NCI-H146 treated with DMSO at 0.1 percent for 48 hours (cell line): Measurements from ENCODE around the gene PCSK4.

Experiments used
- DNase-seq: peaks from one replicate; lab custom pipeline; 2025; ENCODE audit not compliant: unreplicated experiment; lab: John Stamatoyannopoulos, UW

PCSK4 gene

GRCh38 chr19:1457031-1457739 lies 33.0 kb downstream of the PCSK4 start:
- no peak for DNase-seq

GRCh38 chr19:1456121-1456900 lies 33.8 kb downstream of the PCSK4 start:
- no peak for DNase-seq

DNA sequence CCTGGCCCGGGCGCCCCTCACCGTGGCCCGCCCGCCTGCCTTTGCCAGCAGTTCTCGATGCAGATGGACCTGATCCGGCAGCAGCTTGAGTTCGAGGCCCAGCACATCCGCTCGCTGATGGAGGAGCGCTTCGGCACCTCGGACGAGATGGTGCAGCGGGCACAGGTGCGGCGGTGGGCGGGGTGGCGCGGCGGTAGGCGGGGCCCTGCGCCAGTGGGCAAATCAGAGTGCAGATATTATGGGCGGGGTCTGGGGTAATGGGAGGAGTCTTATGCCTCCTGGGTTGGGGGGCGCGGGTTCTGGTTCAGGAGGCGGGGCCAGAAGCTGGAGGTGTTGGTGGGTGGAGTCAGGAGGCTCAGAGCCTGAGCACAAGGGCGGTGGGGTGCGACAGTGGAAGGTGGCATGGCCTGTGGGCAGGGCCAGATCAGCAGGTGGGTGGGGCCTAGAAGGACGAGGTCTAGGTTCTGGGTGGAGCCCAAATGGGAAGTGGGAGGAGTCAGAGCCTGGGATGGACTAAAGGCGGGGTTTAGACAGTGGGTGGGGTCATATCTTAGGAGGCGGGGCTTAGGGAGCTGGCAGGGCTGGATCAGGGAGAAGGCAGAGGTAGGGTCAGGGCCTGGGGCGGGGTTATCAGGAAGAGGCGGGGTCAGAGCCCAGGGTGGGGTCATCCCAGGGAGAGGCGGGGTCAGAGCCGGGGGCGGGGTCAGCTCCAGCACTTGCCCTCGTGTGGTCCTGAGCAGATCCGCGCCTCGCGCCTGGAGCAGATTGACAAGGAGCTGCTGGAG lies 34.6 kb downstream of the PCSK4 start:
- DNase-seq = no peak

- DNase-seq = no peak
These were observed 35.2 kb downstream of the PCSK4 start for GRCh38 chr19:1455002-1455335.

- no peak for DNase-seq
These were observed 36.4 kb downstream of the PCSK4 start for GRCh38 chr19:1453525-1454364.

DNA sequence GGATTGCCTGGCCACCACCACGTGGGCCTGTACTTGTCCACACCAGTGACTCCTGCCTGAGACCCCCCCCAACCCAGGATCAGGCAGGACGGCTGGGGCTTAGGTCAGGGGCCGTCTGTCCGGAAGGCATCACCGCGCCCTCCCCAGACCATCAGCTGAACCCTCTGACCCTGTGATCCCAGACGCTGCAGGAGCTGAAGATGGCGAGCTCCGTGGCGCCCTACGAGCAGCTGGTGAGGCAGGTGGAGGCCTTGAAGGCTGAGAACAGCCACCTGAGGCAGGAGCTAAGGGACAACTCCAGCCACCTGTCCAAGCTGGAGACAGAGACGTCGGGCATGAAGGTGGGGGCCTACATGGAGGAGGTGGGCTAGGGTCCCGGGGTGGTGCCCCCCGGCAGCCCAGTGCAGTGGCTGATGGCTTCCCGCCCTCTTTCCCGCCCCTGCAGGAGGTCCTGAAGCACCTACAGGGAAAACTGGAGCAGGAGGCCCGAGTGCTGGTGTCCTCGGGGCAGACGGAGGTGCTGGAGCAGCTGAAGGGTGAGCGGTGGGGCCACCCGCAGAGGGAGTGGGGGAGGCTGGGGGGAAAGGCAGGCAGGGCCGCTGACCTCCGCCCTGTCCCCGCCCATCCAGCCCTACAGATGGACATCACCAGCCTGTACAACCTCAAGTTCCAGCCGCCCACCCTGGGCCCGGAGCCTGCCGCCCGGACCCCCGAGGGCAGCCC lies 37.2 kb downstream of the PCSK4 start:
- DNase-seq = no peak

- no peak for DNase-seq
These were observed 38.0 kb downstream of the PCSK4 start for GRCh38 chr19:1451916-1452801.

- no peak for DNase-seq
These were observed 39.1 kb downstream of the PCSK4 start for GRCh38 chr19:1450735-1451731.

DNA sequence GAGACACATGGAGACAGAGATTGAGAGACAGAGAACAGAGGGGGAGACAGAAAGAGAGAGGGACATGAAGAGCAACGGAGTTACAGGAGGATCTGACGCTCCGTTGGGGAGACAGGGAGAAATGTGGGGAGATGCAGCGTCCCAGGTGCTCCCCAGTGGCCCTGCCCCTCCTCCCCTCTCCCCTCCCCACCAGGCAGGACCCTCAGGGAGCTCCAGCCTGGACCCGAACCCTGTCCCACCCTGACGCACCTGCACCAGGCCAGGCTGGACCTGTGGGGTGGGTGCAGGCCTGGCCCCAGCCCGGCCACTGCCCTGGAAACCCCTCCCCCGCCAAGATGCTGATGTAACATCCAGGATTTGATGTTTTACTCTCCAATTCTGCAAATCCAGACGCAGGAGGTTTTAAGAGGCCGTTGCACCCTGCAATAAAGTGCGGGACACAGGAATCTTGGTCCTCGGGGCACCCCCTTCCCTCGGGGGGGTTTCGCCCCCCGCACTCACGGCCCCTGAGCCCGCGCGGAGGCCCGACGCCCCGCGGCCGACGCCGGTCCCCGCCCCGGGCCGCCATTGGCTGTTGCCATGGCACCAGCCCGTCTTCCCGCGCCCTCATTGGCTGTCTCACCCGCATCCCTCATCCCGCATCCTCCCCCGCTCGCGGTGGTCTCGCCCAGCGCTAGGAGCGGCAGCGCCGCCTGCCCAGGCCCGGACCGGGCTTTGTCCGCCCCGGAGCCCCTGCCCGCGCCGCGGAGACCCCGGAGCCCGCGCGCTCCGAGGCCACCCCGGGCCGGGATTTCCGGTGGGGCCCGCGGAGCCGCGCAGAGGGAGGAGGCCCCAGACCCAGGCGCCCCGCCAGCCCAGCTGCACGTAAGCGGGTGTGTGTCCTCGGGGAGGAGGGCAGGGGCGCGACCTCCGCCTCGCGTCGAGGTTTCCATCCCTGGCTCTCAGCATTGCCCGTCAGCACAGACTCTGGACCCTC lies 40.4 kb downstream of the PCSK4 start, which contains the start of gene APC2:
APC2 (plus strand) TSS at position 655 of the 976 bp plus-strand sequence. CDS start 2,881 bp downstream, outside the sequence.
- peak; percentile 66 for DNase-seq

- DNase-seq = no peak
These were observed 42.2 kb downstream of the PCSK4 start for GRCh38 chr19:1447944-1448343.

GRCh38 chr19:1447504-1447903 lies 42.6 kb downstream of the PCSK4 start:
- no peak for DNase-seq

- DNase-seq = no peak
These were observed 43.3 kb downstream of the PCSK4 start for GRCh38 chr19:1446713-1447481.

- DNase-seq = peak; percentile 21
These were observed 44.0 kb downstream of the PCSK4 start for GRCh38 chr19:1445932-1446712.

DNA sequence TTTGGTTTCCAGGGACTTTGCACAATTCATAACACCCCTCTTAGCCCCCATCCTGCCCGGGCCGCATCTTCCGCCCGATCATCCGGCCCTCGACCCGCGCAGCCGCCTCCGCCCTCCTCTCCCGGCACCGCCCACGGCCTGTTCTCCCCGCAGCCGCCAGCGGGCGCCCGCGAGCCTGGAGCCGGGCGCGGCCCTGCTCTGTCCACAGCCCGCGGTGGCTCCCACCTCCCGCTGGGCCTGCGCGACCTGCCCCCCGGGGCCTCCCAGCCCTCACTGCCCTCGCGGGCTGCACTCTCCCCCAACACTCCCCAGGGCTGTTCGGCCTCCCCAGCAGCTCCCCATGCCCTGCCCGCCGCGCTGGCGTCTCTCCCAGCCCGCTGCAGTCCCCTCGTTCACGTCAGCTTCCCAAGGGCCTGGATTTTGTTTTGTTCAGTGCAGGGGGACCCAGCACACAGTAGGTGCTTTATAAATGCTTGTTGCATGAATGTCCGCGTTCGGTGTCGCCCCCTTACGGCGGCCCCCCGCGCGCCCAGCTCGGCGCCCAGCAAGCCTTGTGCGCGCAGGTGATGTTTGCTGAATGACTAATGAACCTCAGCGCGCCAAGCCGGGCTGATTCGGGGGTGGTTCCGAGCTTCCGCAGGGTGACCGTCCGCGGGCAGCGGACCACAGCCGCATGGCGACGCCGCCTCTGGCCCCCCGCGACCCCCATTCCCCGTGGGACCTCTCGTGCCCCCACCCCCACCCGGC lies 44.8 kb downstream of the PCSK4 start:
- DNase-seq = no peak
